GM13976 (cell line): ENCODE data around the gene CHN2.

ENCODE experiments used
- DNase-seq: peaks from one replicate; pipeline ENCODE4 v3.0.0; 2012; ENCODE audit warnings: low spot score
- in situ Hi-C: fragments of 300-500 bp; cut with MboI; formaldehyde crosslinking; loops from one replicate; pipeline ENCODE4 v1.12.0; 2022; ENCODE audit warnings: low sequenced_read_pairs, mixed read lengths, inconsistent platforms; ENCODE audit not compliant: unreplicated experiment
- TF ChIP-seq, protein P1 (sequence below): IDR thresholded peaks from 2 replicates; pipeline ENCODE4 v1.5.1; 2012; ENCODE audit warnings: borderline replicate concordance, mild to moderate bottlenecking; ENCODE audit not compliant: insufficient read depth; ENCODE audit errors: extremely low read depth, missing control alignments, control extremely low read depth

The CHN2 gene

DNA sequence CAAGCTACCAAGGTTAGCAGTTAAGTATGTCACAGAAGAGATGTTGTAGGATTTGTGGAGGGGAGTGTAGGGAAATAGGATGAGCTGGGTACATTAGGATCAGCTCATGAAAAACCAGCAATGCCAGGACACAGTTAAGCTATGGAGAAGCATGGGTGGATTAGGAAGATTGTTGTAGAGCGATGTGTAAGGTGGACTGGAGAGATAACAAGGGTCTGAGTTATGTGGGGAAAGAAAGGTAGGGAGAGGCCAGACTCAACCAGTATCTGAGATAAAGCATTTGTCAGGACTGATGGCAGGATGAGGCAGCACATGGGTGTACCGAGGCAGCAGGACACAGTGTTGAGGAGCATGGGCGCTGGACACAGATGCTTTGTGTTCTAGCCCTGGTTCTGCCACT is 283.7 kb downstream of the CHN2 start:
- TF ChIP-seq, protein P1, sequence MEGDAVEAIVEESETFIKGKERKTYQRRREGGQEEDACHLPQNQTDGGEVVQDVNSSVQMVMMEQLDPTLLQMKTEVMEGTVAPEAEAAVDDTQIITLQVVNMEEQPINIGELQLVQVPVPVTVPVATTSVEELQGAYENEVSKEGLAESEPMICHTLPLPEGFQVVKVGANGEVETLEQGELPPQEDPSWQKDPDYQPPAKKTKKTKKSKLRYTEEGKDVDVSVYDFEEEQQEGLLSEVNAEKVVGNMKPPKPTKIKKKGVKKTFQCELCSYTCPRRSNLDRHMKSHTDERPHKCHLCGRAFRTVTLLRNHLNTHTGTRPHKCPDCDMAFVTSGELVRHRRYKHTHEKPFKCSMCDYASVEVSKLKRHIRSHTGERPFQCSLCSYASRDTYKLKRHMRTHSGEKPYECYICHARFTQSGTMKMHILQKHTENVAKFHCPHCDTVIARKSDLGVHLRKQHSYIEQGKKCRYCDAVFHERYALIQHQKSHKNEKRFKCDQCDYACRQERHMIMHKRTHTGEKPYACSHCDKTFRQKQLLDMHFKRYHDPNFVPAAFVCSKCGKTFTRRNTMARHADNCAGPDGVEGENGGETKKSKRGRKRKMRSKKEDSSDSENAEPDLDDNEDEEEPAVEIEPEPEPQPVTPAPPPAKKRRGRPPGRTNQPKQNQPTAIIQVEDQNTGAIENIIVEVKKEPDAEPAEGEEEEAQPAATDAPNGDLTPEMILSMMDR, result no peak
- no peak for DNase-seq
- in situ Hi-C loops, result no loop called here

DNA sequence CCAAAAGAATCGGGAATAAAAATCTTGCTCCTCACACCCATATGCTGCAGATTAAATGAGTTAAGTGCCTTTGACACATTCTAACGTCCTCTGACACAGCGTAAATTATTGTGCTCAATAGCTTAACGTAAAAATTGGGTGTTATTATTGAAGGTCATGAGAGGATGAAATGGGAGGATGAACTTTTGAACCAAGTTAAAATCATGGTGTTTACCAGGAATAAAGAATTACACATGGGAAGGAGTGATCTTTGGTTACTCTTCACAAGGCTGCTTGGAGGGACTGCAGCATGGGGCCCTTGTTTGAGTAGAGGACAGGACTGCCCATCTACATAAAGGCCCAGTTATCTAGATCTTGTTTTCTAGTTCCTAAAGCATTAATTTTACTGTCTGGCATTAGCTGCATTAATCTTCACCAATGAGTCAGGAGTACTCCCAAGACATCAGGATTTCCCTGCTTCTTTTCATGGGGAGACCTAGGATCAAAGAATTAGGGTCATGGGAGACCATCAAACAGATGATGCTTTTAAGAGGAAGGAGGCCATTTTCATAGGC is 284.2 kb downstream of the CHN2 start:
- DNase-seq, result no peak
- in situ Hi-C loops, result no loop called here
- TF ChIP-seq, protein P1, result no peak

DNA sequence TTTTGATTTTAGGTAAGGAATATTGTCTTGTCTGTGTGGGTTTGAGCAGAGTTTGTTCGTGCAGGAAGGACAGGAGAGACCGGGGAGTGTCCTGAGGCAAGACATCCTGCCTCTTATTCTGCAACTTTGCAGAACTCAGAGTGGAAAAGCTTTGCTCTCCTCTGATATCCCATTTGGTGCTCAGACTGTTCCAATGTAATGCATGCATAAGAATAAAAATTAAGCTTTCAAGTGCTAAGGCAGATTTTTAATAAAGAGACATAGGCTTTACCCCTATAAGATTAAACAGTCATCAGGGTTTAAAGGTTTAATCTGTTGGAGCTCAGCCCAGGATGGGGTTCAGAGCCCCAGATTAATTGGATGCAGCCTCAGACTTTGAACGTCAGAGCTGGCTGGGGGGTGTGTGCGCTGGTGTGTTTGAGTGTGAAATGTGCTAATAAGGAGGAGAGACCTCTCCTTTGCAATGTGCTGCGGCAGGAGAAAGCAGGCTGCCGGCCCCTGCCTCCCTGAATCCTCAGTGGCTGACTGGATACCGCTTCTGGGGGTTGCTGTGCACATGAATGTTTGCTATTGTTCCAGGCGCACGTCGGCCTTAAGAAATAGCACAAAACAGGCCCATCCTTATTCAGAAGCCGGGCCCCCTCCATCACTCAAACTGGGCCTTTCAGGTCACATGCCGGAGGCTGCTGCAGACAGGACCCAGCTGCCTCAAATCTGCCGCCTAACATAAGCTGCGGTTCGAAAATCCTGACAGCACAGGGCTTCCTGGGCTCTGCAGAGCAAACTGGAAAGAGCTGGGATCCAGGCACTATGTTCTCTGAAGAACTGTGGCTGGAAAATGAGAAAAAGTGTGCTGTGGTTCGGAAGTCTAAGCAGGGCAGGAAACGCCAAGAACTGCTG is 285.0 kb downstream of the CHN2 start:
- TF ChIP-seq, protein P1, result no peak
- no peak for DNase-seq
- in situ Hi-C loops, result no loop called here

DNA sequence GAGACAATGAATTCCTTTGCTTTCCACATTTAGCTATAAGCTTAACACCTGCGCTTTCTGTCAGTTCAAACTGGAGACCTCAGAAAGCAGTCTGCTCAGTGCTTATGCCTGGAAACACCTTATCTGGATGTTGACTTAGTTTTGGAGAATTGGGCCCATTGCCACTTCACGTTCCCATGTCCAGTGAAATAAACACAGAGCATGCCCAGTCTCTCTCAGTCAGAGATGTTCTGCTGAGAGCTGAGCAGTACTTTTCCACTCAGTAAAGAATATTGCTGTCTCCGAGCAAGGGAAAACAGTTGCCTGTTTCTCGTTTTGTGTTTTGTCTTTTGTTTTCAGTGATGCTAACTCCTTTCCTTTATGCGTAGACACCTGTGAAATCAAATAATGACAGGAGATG is 285.9 kb downstream of the CHN2 start:
- TF ChIP-seq, protein P1, result no peak
- DNase-seq, result no peak
- in situ Hi-C loops, result no loop called here

DNA sequence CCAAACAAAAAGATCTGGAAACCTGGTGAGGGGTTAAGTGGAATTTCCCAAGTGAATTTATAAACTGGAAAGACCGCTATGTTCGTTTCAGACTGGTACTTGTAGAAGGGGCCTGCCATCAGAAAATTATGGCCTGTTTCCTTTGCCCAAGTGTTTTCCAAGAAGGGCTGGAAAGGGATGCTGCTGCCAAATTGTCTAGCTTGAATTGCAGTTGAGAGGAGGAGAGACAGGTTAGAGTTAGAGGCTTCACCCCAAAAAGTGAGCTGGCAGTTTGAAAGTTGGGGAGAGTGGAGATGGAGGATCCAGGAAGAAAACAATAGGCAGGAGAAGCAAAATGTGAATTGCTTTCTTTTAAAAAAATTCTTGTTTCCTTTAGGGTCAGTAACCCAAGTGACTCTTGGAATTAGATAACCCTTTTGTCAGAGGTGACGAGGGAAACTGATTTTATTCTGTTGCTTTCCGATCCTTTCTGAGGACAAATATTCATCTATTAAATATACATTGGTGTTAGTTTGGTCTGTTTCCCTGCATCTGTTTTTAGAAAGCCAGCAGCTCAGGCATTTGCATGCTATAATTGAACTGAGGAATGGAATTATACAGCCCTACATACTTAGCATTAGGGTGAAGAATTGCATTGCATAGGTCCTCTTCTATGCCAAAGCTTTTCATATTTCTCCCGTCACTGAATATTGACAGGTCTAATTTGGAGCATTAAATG is 286.5 kb downstream of the CHN2 start:
- in situ Hi-C loops, result no loop called here
- DNase-seq, result no peak
- TF ChIP-seq, protein P1, result no peak

DNA sequence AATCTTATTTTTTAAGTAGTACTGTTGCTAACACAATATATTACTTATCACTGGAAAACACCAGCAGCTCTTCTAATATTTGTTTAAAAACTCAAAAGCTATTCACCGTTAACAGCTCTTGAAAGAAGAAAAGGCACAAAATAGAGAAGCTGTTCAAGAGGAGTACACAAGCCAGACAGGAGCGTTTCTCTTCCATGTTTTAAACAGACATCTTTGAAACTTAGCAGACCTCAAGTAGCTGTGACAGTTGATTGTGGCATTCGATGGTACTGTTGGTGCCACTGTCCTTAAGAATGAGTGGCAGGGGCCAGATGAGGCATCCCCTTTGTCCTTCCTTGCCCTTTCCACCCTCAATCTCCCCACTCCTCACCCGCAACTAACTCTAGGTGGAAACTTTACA is 287.5 kb downstream of the CHN2 start:
- DNase-seq, result no peak
- in situ Hi-C loops, result no loop called here
- TF ChIP-seq, protein P1, result no peak
